ENCODE measurements around the gene MMEL1.

The MMEL1 gene

DNA sequence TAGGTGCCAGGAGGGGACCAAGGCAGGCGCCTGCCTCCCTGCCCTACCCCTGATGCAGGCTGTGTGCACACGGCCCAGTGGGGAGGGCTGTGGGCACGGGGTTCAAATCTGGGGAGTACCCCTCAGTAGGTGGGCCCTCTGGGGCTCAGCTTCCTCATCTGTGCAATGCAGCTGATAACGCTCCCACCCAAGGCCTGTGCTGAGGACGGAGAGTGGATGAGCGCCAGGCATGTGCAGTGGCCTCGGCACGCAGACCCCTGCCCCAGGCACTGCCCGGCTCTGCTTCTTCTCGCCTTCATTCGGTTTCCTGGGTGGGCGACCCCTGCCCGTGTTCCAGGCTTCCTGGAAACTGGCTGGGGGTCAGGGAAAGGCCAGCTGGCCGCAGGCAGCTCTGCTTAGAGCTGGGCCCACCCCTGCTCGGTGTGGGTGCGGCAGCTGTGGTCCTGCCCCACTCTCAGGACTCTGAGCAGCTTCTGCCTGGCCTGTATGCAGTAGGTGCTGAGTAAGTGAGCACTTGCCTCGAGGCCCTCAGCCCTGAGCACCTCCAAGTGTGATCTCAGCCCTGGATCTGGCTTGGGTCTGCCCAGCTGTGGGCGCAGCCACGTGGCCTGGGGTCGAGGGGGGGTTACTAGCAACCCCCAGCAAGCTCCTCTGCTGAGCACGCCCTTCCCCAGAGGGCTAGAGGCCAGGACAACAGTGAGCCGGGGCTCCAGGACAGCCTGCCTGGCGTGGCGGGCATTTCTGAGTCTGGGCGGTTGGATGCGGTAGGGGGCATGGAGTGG is 88.5 kb downstream of the MMEL1 start:
- DNase-seq (ENCODE audit: low read depth in 2 of 2): no peak

DNA sequence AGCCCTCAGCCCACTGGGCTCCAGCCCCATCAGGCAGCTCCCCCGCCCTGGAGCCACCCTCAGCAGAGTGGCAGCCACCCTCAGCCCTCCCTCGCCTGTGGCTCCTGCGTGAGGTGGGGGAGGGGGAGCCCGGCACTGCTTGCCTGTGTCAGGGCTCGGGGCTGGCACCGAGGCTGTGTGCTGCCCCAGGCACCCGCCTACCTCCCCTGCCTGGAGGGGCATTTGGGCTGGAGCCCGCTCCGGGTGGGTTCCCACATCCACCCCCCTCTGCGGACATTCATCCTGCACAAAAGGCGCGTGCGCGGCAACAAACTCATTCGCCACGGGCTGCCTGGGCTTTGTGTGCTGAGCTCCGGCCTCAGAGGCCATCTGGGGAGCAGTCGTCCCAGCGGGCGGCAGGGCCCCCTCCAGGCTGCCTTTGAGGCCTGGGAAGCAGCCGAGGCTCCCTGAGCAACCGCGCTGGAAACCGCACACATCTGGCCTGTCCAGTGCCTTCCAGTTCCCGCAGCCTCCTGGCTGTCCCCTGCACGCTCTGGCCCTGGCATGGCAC is 89.2 kb downstream of the MMEL1 start:
- DNase-seq (ENCODE audit: low read depth in 2 of 2): no peak

DNA sequence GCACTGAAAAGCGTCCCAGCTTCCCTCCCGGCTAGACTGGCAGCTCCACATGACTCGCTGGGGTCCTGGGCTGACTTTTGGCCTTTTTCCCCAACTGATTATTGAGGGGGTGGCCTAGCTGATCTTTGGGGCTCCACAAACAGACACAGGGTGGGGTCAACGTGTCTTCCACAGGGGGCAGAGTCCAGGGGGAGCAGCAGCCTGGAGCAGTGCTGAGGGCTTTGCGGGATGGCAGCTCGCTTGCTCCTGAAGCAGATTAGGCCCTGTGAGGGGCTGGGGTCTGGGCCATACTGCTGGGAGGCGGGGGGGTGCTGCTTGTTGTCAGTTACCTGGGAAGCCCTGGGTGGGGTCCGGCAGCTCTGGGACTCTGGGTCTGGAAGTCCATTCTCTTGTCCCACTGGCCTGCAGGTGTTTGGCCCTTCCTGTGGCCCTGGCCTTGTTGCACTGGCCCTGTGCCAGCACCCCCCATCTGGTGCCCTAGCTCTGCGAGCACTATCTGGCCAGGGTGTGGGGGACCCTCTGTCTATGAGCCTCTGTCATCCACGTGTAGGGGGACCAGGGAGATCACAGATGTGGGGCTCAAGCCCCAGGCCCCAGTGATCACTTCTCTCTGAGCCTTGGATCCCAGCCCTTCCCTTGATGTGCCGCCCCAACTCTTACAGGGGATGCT is 90.4 kb downstream of the MMEL1 start:
- DNase-seq (ENCODE audit: low read depth in 2 of 2): no peak

DNA sequence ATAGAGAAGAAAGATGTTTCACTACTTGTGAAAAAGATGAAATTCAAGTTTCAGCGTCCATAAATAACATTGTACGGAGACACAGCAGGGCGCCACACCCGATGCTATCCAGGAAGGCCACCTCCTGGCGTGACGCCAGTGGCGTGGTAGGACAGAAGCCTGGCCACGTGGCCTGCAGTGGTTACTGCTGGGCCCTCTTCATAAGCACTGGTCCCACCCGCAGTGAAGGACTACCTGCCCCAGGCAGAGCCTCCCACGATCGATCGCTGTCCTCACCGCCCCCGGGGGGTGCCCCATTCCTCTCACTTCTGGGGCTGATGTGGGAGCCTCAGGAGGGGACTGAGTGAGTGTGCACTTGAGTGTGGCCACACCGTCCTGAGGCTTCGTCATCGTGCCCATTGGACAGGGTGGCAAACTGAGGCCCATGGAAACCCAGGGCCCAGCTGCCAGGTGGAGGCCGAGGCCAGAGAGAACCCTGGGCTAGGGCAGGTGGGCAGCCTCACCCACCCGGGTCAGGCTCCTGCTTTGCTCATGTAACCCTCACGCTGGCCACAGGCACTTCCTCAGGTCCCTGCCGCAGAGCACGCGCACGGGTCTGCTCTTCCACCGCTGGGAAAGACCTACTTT is 91.1 kb downstream of the MMEL1 start:
- no peak for DNase-seq (ENCODE audit: low read depth in 2 of 2)

DNA sequence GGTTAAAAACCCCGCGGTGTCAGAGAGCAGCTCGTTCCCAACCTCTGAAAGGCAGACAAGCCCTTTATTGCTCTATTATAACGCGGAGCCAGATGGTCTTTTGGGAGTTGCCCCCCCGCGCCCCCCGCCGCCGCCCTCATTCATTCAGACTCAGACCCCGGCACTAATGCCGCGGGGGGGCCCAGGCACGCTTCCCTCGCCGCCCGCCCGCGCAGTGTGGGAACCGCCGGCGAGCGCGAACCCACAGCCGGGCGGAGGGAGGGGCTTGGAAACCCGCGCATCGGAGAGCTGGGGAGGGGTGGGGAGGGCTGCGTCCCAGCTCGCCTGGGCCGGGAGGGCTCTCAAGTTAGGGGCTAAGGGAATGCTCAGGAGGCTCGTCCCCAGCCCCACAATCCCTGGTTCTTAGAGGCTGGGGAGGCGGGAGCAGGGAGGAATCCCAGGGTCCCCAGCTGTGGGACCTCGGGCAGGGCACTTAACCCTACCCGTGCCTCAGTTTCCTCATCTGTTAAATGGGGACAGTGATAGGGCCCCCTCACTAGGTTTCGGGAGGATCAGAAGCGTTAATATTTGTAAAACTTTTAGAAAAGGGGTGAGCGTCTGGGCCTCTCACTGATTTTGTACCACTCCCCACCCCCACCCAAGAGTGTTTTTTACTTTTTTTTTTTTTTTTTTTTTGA is 91.9 kb downstream of the MMEL1 start:
- DNase-seq (ENCODE audit: low read depth in 2 of 2): no peak

Data from stimulated activated CD4-positive, alpha-beta T cell treated with anti-CD3 and anti-CD28 coated beads, Interleukin-1b, Interleukin-23, amount 100 ng/mL, for 1 hour (primary cell).